Liver (tissue), 4 donors: ENCODE results near the gene PM20D2. TPM values are rescaled to one million over a fixed set of nuclear protein-coding genes. Genes with fewer than 3 reads are reported as not detected.

Experiments used
- polyA plus RNA-seq, 2 donors: library from polyadenylated mRNA; stranded (reverse) in 1 of 2; unstranded in 1 of 2; fragments of 200-250 nt in 1 of 2; fragments of >200 nt in 1 of 2; fragmentation: Nextera tagmentation in 1 of 2; extraction: Ambion mirVana in 1 of 2; gene quantifications; one replicate each; pipeline versions ENCODE4 v1.2.1 to v1.2.3, GENCODE V29; 2013 to 2015
- total RNA-seq, 2 donors: library from RNA; depleted of rRNA; stranded (reverse); fragments of >200 nt; gene quantifications; one replicate each; pipeline ENCODE4 v1.2.3, GENCODE V29; 2014
- donor health status: healthy.
- donor health status: healthy.
- donor health status: healthy.

Gene PM20D2
- total and polyA plus RNA-seq, 4 donors, result 1.7 to 12.4 (median 4.5) TPM

Other genes starting within 250 kb of the PM20D2 start
- 10 to 100 TPM; 10.1 to 20.8 TPM for gene RNGTT, start 182.4 kb upstream of the PM20D2 start, total RNA-seq
- 1 to 10 TPM; 4.1 to 4.2 TPM for gene RNGTT, start 182.4 kb upstream of the PM20D2 start, polyA plus RNA-seq
- 10 to 100 TPM; 40.9 to 71.4 TPM for gene PNRC1, start 65.3 kb upstream of the PM20D2 start, total RNA-seq
- 10 to 100 TPM; 27.4 to 66.4 TPM for gene PNRC1, start 65.3 kb upstream of the PM20D2 start, polyA plus RNA-seq
- 1 to 10 TPM in 1 of 2 donors, under 1 TPM in 1; 0.17 to 1.0 TPM for gene SRSF12, start 28.0 kb upstream of the PM20D2 start, total RNA-seq
- under 1 TPM; 0.22 to 0.56 TPM for gene SRSF12, start 28.0 kb upstream of the PM20D2 start, polyA plus RNA-seq
- not detected for gene GABRR1, start 71.3 kb downstream of the PM20D2 start, total RNA-seq
- gene GABRR1, start 71.3 kb downstream of the PM20D2 start, polyA plus RNA-seq, result not detected
- 1 to 10 TPM in 1 of 2 donors, under 1 TPM in 1; 0.37 to 1.7 TPM for gene GABRR2, start 169.2 kb downstream of the PM20D2 start, total RNA-seq
- gene GABRR2, start 169.2 kb downstream of the PM20D2 start, polyA plus RNA-seq, result under 1 TPM; 0.10 to 0.32 TPM
- gene UBE2J1, start 206.7 kb downstream of the PM20D2 start, total RNA-seq, result 10 to 100 TPM; 20.0 to 26.4 TPM
- gene UBE2J1, start 206.7 kb downstream of the PM20D2 start, polyA plus RNA-seq, result 10 to 100 TPM; 14.7 to 16.1 TPM